Ascending aorta (tissue), 2 donors: ENCODE data around the gene PRKD1. TPM values are rescaled to one million over a fixed set of nuclear protein-coding genes. Genes with fewer than 3 reads are reported as not detected.

Experiments used
- DNase-seq, 2 donors: peaks; one replicate each; pipeline ENCODE4 v3.0.0-alpha.2; 2019; ENCODE audit warnings: low spot score in 2 of 2
- H3K27ac ChIP-seq, 2 donors: fragments of 200-600 bp; sonication (generic); one replicate each; pipeline ENCODE4 v1.5.1; 2016 to 2017; ENCODE audit warnings: mild to moderate bottlenecking in 1 of 2
- H3K27me3 ChIP-seq: fragments of 200-600 bp; sonication (generic); one replicate; pipeline ENCODE4 v1.5.1; 2017
- H3K36me3 ChIP-seq, 2 donors: fragments of 200-600 bp; sonication (generic); one replicate each; pipeline ENCODE4 v1.5.1; 2016
- H3K4me1 ChIP-seq, 2 donors: fragments of 200-600 bp; sonication (generic); one replicate each; pipeline ENCODE4 v1.5.1; 2016 to 2017; ENCODE audit warnings: mild to moderate bottlenecking in 1 of 2
- H3K4me3 ChIP-seq, 2 donors: fragments of 200-600 bp; sonication (generic); one replicate each; pipeline ENCODE4 v1.5.1; 2016 to 2017; ENCODE audit warnings: mild to moderate bottlenecking in 1 of 2
- H3K9me3 ChIP-seq, 2 donors: fragments of 200-600 bp; sonication (generic); one replicate each; pipeline ENCODE4 v1.5.1; 2016
- intact Hi-C: fragments of 100-400 bp; cut with DNase I; formaldehyde crosslinking; loops from one replicate; pipeline ENCODE4 v1.15.1; 2023
- total RNA-seq: library from RNA; depleted of rRNA; stranded (reverse); fragments of >200 nt; gene quantifications from one replicate; pipeline ENCODE4 v1.1.0, GENCODE V29; 2016
- TF ChIP-seq, protein P1 (sequence below), 3 experiments: fragments of 200-600 bp in 2 of 3; fragments of 450-650 bp in 1 of 3; sonication (generic) in 2 of 3; IDR thresholded peaks; one replicate each; pipeline ENCODE4 v1.5.1; 2016 to 2019; ENCODE audit warnings: antibody characterized with exemption in 3 of 3, mild to moderate bottlenecking in 1 of 3, moderate library complexity in 1 of 3

Gene PRKD1
- total RNA-seq, 1 donor from 2014 or later = 34.6 TPM

- Histone ChIP-seq H3K27me3 (no peaks in the 10 kb centered on the region), H3K9me3 (no peaks in the 10 kb centered on the region), H3K27ac (no peak overlapping the region), H3K4me3 (no peak overlapping the region), H3K36me3 (no peaks in the 10 kb centered on the region), H3K4me1 (peaks cover 6 to 12% of the 10 kb centered on the region in 2 donors)
- no peak for DNase-seq
- TF ChIP-seq, protein P1, sequence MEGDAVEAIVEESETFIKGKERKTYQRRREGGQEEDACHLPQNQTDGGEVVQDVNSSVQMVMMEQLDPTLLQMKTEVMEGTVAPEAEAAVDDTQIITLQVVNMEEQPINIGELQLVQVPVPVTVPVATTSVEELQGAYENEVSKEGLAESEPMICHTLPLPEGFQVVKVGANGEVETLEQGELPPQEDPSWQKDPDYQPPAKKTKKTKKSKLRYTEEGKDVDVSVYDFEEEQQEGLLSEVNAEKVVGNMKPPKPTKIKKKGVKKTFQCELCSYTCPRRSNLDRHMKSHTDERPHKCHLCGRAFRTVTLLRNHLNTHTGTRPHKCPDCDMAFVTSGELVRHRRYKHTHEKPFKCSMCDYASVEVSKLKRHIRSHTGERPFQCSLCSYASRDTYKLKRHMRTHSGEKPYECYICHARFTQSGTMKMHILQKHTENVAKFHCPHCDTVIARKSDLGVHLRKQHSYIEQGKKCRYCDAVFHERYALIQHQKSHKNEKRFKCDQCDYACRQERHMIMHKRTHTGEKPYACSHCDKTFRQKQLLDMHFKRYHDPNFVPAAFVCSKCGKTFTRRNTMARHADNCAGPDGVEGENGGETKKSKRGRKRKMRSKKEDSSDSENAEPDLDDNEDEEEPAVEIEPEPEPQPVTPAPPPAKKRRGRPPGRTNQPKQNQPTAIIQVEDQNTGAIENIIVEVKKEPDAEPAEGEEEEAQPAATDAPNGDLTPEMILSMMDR (IDR thresholded peaks at IDR 0.05) = no peak
- intact Hi-C loops = loop anchor here (5.0 kb wide), 2 partner anchors 43 to 202 kb away; partner anchors contain the start of gene PRKD1
These were observed 202.7 kb downstream of the PRKD1 start for GRCh38 chr14:29724991-29725390.

DNA sequence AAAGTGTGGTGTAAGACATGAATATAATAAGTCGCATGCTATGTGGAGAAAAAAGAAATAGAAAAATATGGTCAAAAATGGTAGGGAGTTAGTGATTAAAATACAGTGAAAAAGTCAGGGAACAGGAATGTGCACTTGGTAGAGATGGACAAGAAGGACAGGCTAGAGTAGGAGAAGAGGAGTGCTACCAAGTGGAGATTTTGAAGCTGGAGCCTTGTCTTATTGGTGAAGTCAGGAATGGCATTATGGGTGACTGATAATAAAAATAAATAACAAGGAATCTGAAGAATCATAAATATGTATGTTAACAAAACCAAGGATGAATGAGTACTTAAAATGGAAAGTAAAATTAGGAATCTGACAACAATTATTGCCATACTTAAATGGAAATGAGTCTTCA lies 204.8 kb downstream of the PRKD1 start:
- Histone ChIP-seq H3K9me3 (no peaks in the 10 kb centered on the region), H3K27me3 (no peaks in the 10 kb centered on the region), H3K4me3 (no peak overlapping the region), H3K27ac (no peak overlapping the region), H3K36me3 (no peaks in the 10 kb centered on the region), H3K4me1 (peaks cover 6 to 12% of the 10 kb centered on the region in 2 donors)
- intact Hi-C loops = loop anchor here (5.0 kb wide), 2 partner anchors 41 to 204 kb away; partner anchors contain the start of gene PRKD1
- DNase-seq = no peak
- TF ChIP-seq, protein P1 (IDR thresholded peaks at IDR 0.05) = no peak

DNA sequence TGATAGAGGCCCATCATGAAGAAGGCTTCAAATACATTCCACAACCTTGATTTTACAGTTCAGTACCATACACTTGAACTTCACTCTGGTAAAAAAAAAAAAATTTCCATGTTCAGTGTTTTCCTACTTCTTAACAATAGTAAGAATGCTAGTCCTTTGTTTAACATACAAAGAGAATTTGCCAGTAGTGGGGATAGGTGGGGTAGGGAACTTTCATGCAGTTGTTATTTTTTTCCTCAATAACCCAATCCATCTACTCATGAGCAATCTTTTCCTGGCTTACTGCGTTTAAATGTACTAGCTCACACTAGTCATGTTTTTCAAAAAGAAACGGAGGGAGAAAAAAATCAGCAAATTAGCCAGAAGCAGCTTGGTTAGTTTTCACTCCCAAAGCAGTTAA lies 206.1 kb downstream of the PRKD1 start:
- Histone ChIP-seq H3K27ac (no peak overlapping the region), H3K9me3 (no peaks in the 10 kb centered on the region), H3K27me3 (no peaks in the 10 kb centered on the region), H3K4me1 (peaks cover 6 to 12% of the 10 kb centered on the region in 2 donors), H3K4me3 (no peak overlapping the region), H3K36me3 (no peaks in the 10 kb centered on the region)
- intact Hi-C loops = loop anchor here (5.0 kb wide), 2 partner anchors 39 to 206 kb away; partner anchors contain the start of gene PRKD1
- TF ChIP-seq, protein P1 (IDR thresholded peaks at IDR 0.05) = no peak
- DNase-seq = no peak

DNA sequence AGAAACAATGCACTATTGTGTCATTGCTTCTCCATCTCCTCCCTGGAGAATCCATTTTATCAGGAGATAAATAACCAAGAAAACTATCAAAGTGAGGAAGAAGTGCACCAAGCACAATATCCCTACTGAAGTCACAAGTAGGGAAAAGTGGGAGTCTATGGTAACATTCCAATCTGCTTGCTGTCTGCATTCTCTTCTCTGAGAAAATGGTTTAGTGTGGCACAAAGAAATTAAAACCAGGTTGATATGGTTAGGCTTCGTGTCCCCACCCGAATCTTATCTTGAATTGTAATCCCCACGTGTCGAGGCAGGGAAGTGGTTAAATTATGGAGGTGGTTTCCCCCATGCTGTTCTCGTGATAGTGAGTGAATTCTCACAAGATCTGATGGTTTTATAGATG lies 209.7 kb downstream of the PRKD1 start:
- intact Hi-C loops = no loop called here
- TF ChIP-seq, protein P1 (IDR thresholded peaks at IDR 0.05) = no peak

DNA sequence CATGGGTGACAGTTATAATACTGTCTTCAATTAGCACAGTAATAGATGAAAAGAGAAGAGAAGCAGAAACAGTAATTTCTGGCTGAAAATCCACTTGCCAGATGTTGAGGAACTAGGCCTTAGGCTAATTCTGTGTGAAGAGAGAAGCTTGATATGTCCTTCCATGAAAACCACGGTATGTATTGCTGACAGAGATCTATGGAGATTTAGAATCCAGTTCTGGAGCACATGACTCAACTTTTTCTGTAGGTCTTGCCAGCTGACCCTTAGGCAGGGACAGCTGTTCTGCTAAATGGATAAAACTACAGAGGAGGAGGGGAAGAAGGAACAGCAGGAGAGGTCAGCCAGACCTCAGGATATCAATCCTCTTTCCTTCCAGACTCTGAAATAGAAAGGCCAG lies 211.5 kb downstream of the PRKD1 start:
- no peak overlapping the region for H3K27ac ChIP-seq
- intact Hi-C loops = no loop called here
- TF ChIP-seq, protein P1 (IDR thresholded peaks at IDR 0.05) = no peak

More for the DNA sequence above, 209.7 kb downstream of the PRKD1 start:
- DNase-seq = no peak
- Histone ChIP-seq H3K4me1 (no peaks in the 10 kb centered on the region), H3K27me3 (no peaks in the 10 kb centered on the region), H3K27ac (no peak overlapping the region), H3K36me3 (no peaks in the 10 kb centered on the region), H3K4me3 (no peak overlapping the region), H3K9me3 (no peaks in the 10 kb centered on the region)

GRCh38 chr14:29712601-29713000 lies 215.0 kb downstream of the PRKD1 start:
- Histone ChIP-seq H3K27ac (no peak overlapping the region), H3K9me3 (no peaks in the 10 kb centered on the region), H3K36me3 (no peaks in the 10 kb centered on the region), H3K27me3 (no peaks in the 10 kb centered on the region), H3K4me1 (no peaks in the 10 kb centered on the region), H3K4me3 (no peak overlapping the region)
- DNase-seq = no peak
- TF ChIP-seq, protein P1 (IDR thresholded peaks at IDR 0.05) = no peak
- intact Hi-C loops = loop anchor here (5.0 kb wide), 1 partner anchor 295 kb away; no protein-coding TSS in a partner anchor

More for the DNA sequence above, 211.5 kb downstream of the PRKD1 start:
- no peaks in the 10 kb centered on the region for H3K27me3 ChIP-seq
- H3K9me3 ChIP-seq = no peaks in the 10 kb centered on the region
- no peaks in the 10 kb centered on the region for H3K4me1 ChIP-seq
- H3K36me3 ChIP-seq = no peaks in the 10 kb centered on the region
- no peak for DNase-seq
- H3K4me3 ChIP-seq = no peak overlapping the region
